ENCODE results near the gene SMIM33. TPM values are rescaled to one million over a fixed set of nuclear protein-coding genes. Genes with fewer than 3 reads are reported as not detected.

The SMIM33 gene
- total and polyA plus RNA-seq, 2 donors, result 0.05 to 0.28 TPM

- Histone ChIP-seq H3K36me3 (ENCODE audit: control insufficient read depth in 2 of 2, insufficient read depth in 2 of 2, low read length in 1 of 2) (no peaks in the 10 kb centered on the region), H3K9me3 (ENCODE audit: control insufficient read depth in 2 of 2, insufficient read depth in 1 of 2, low read length in 1 of 2) (no peaks in the 10 kb centered on the region), H3K4me3 (ENCODE audit: low read length in 2 of 2) (no peak overlapping the region), H3K27ac (ENCODE audit: low read depth in 1 of 2, low read length in 1 of 2) (no peak overlapping the region), H3K27me3 (ENCODE audit: control insufficient read depth in 2 of 2, insufficient read depth in 1 of 2, low read length in 1 of 2) (no peaks in the 10 kb centered on the region), H3K4me1 (ENCODE audit: control insufficient read depth in 2 of 2, insufficient read depth in 2 of 2, low read length in 2 of 2) (peaks cover 13 to 35% of the 10 kb centered on the region in 2 donors)
- no peak for DNase-seq (ENCODE audit: low read depth in 6 of 9, low spot score in 9 of 9)
- WGBS, result 95% methylated on average over 7 of the region's 7 CpGs
These were observed 9.6 kb upstream of the SMIM33 start for GRCh38 chr5:139461176-139461575.

DNA sequence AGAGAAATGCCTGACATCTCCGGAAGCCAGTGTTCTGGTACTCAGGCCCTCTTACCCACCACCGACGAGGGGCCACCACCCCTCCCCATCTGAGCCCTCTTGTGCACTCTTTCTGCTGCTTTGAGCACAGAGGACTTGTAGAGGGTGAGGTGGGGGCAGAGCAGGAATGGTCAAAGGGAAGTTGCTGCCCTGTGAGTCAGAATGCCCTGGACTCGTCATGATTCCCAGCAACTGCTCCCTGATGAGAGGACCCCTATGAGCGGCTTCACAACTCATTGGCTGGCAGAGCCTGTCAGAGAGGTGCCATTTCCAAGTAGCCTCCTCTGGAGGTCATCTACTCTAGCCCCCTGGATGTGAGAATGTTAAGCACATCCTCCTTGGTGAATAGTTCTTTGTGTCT lies 9.1 kb upstream of the SMIM33 start:
- H3K4me3 ChIP-seq (ENCODE audit: low read length in 2 of 2), result no peak overlapping the region
- H3K9me3 ChIP-seq (ENCODE audit: control insufficient read depth in 2 of 2, insufficient read depth in 1 of 2, low read length in 1 of 2), result no peaks in the 10 kb centered on the region
- H3K27me3 ChIP-seq (ENCODE audit: control insufficient read depth in 2 of 2, insufficient read depth in 1 of 2, low read length in 1 of 2), result no peaks in the 10 kb centered on the region
- H3K36me3 ChIP-seq (ENCODE audit: control insufficient read depth in 2 of 2, insufficient read depth in 2 of 2, low read length in 1 of 2), result no peaks in the 10 kb centered on the region
- H3K27ac ChIP-seq (ENCODE audit: low read depth in 1 of 2, low read length in 1 of 2), result no peak overlapping the region
- 94% methylated on average over 5 of the region's 5 CpGs for WGBS
- DNase-seq (ENCODE audit: low read depth in 6 of 9, low spot score in 9 of 9), result no peak
- H3K4me1 ChIP-seq (ENCODE audit: control insufficient read depth in 2 of 2, insufficient read depth in 2 of 2, low read length in 2 of 2), result peaks cover 13 to 33% of the 10 kb centered on the region in 2 donors

DNA sequence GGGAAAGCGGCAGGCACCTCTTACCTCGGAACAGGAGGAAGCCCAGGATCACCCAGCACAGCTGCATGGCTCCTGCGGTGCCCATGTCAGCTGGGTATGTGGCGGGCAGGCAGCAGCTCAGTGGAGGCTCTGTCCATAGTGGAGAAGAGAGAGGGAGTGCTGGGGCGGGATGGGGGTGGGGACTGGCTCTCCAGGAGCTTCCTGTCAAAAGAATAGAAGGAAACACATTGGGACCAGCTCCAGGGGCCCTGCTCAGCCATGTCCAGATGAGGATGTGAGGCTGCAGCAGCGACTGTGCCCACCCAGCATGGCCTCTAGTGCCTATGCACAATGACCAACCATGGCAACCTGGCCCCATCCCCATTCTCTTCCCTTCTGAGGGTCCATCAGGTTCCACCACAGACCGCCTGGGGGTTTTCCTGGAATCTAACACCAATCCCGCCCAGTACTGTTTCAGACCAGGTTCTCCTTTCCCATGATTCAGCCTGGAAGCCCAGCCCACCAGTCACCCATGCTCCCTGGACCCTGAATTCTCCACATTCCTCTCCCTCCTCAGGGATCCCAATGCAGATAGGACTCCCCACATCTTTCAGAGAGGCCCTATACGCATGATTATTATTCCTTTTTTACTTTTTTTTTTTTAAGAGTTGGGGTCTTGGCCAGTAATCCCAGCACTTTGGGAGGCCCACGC lies 8.1 kb upstream of the SMIM33 start, which contains the start of gene ECSCR:
Gene ECSCR (minus strand): TSS at position 158 of the 691 bp plus-strand sequence. CDS start 73 bp downstream, at position 85.
- Histone ChIP-seq H3K27me3 (ENCODE audit: control insufficient read depth in 2 of 2, insufficient read depth in 1 of 2, low read length in 1 of 2) (no peaks in the 10 kb centered on the region), H3K9me3 (ENCODE audit: control insufficient read depth in 2 of 2, insufficient read depth in 1 of 2, low read length in 1 of 2) (no peaks in the 10 kb centered on the region), H3K4me3 (ENCODE audit: low read length in 2 of 2) (no peak within 1 kb of the TSS), H3K4me1 (ENCODE audit: control insufficient read depth in 2 of 2, insufficient read depth in 2 of 2, low read length in 2 of 2) (peaks cover 12 to 26% of the 10 kb centered on the region in 2 donors), H3K36me3 (ENCODE audit: control insufficient read depth in 2 of 2, insufficient read depth in 2 of 2, low read length in 1 of 2) (no peaks in the 10 kb centered on the region), H3K27ac (ENCODE audit: low read depth in 1 of 2, low read length in 1 of 2) (no peak within 1 kb of the TSS)
- no peak for DNase-seq (ENCODE audit: low read depth in 6 of 9, low spot score in 9 of 9)
- 96% methylated on average over 10 of the region's 10 CpGs for WGBS

DNA sequence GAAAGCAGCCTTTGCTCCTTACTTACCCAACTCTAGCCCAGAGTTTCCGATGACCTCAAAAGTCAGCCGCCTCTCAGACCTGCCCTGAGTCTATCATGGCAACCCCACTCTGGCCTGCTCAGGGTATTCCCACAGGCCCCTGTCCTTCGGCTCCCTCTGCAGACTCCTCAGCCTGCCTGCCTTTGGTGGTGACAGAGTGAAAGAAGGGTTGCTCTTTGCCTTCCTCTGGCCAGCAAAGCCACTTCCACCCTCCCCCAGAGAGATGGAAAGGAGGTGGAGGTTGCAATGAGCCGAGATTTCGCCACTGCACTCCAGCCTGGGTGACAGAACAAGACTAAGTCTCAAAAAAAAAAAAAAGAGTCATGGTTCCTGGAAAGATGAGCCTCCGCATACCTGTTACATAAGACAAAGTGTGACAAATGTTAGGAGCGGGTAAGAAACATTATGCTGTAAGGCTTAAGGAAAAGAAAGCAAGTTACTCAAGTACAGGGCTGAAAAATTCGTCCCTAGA lies 2.3 kb upstream of the SMIM33 start:
- H3K36me3 ChIP-seq (ENCODE audit: control insufficient read depth in 2 of 2, insufficient read depth in 2 of 2, low read length in 1 of 2), result no peaks in the 10 kb centered on the region
- no peak for DNase-seq (ENCODE audit: low read depth in 6 of 9, low spot score in 9 of 9)

GRCh38 chr5:139472386-139473030 lies 1.7 kb downstream of the SMIM33 start:
- H3K36me3 ChIP-seq (ENCODE audit: control insufficient read depth in 2 of 2, insufficient read depth in 2 of 2, low read length in 1 of 2), result peaks cover 12% of the 10 kb centered on the region in 2 donors
- DNase-seq (ENCODE audit: low read depth in 6 of 9, low spot score in 9 of 9), result peak in 2 of 9 donors; percentile 51 to 76
- 48% methylated on average over 15 of the region's 15 CpGs for WGBS
- H3K9me3 ChIP-seq (ENCODE audit: control insufficient read depth in 2 of 2, insufficient read depth in 1 of 2, low read length in 1 of 2), result peaks cover 0 to 3% of the 10 kb centered on the region in 2 donors
- H3K4me1 ChIP-seq (ENCODE audit: control insufficient read depth in 2 of 2, insufficient read depth in 2 of 2, low read length in 2 of 2), result peaks cover 56 to 70% of the 10 kb centered on the region in 2 donors
- H3K4me3 ChIP-seq (ENCODE audit: low read length in 2 of 2), result no peak overlapping the region
- peak overlapping the region; percentile 46 to 63 for H3K27ac ChIP-seq (ENCODE audit: low read depth in 1 of 2, low read length in 1 of 2)
- H3K27me3 ChIP-seq (ENCODE audit: control insufficient read depth in 2 of 2, insufficient read depth in 1 of 2, low read length in 1 of 2), result no peaks in the 10 kb centered on the region

More for the DNA sequence above, 2.3 kb upstream of the SMIM33 start:
- H3K27ac ChIP-seq (ENCODE audit: low read depth in 1 of 2, low read length in 1 of 2), result no peak overlapping the region
- 86% methylated on average over 8 of the region's 8 CpGs for WGBS
- H3K27me3 ChIP-seq (ENCODE audit: control insufficient read depth in 2 of 2, insufficient read depth in 1 of 2, low read length in 1 of 2), result no peaks in the 10 kb centered on the region
- no peak overlapping the region for H3K4me3 ChIP-seq (ENCODE audit: low read length in 2 of 2)
- peaks cover 0 to 3% of the 10 kb centered on the region in 2 donors for H3K9me3 ChIP-seq (ENCODE audit: control insufficient read depth in 2 of 2, insufficient read depth in 1 of 2, low read length in 1 of 2)
- H3K4me1 ChIP-seq (ENCODE audit: control insufficient read depth in 2 of 2, insufficient read depth in 2 of 2, low read length in 2 of 2), result peaks cover 27 to 38% of the 10 kb centered on the region in 2 donors

DNA sequence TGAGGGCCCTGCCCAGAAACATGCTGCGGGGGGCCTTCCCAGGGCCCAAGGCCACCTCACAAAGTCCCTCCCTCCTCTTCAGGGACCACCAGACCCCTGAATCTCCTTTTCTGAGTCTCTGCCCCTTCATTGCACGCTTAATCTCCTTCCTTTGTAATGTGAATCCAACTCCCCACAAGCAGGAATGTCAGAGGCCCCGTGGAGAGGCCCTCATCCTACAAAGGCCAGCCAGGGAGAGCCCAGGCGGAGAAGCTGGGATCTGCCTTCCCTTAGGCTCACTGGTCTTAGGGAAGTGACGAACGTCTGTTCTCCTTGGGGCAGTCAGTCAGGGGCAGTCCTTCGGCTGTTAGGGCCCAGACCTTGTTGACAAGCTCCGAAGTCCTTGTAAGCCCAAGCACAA lies 2.3 kb downstream of the SMIM33 start:
- Histone ChIP-seq H3K4me3 (ENCODE audit: low read length in 2 of 2) (no peak overlapping the region), H3K4me1 (ENCODE audit: control insufficient read depth in 2 of 2, insufficient read depth in 2 of 2, low read length in 2 of 2) (peaks cover 56 to 70% of the 10 kb centered on the region in 2 donors), H3K27me3 (ENCODE audit: control insufficient read depth in 2 of 2, insufficient read depth in 1 of 2, low read length in 1 of 2) (no peaks in the 10 kb centered on the region), H3K27ac (ENCODE audit: low read depth in 1 of 2, low read length in 1 of 2) (peak overlapping the region in 1 of 2 donors; percentile 63), H3K36me3 (ENCODE audit: control insufficient read depth in 2 of 2, insufficient read depth in 2 of 2, low read length in 1 of 2) (peaks cover 18% of the 10 kb centered on the region in 2 donors), H3K9me3 (ENCODE audit: control insufficient read depth in 2 of 2, insufficient read depth in 1 of 2, low read length in 1 of 2) (peaks cover 0 to 3% of the 10 kb centered on the region in 2 donors)
- no peak for DNase-seq (ENCODE audit: low read depth in 6 of 9, low spot score in 9 of 9)
- WGBS, result 91% methylated on average over 8 of the region's 8 CpGs

GRCh38 chr5:139473565-139473964 lies 2.8 kb downstream of the SMIM33 start:
- Histone ChIP-seq H3K36me3 (ENCODE audit: control insufficient read depth in 2 of 2, insufficient read depth in 2 of 2, low read length in 1 of 2) (peaks cover 19 to 21% of the 10 kb centered on the region in 2 donors), H3K9me3 (ENCODE audit: control insufficient read depth in 2 of 2, insufficient read depth in 1 of 2, low read length in 1 of 2) (peaks cover 0 to 3% of the 10 kb centered on the region in 2 donors), H3K27me3 (ENCODE audit: control insufficient read depth in 2 of 2, insufficient read depth in 1 of 2, low read length in 1 of 2) (no peaks in the 10 kb centered on the region), H3K4me3 (ENCODE audit: low read length in 2 of 2) (no peak overlapping the region), H3K4me1 (ENCODE audit: control insufficient read depth in 2 of 2, insufficient read depth in 2 of 2, low read length in 2 of 2) (peaks cover 56 to 75% of the 10 kb centered on the region in 2 donors), H3K27ac (ENCODE audit: low read depth in 1 of 2, low read length in 1 of 2) (peak overlapping the region in 1 of 2 donors; percentile 63)
- 93% methylated on average over 2 of the region's 2 CpGs for WGBS
- DNase-seq (ENCODE audit: low read depth in 6 of 9, low spot score in 9 of 9), result no peak

GRCh38 chr5:139474890-139475791 lies 4.3 kb downstream of the SMIM33 start:
- peaks cover 56 to 84% of the 10 kb centered on the region in 2 donors for H3K4me1 ChIP-seq (ENCODE audit: control insufficient read depth in 2 of 2, insufficient read depth in 2 of 2, low read length in 2 of 2)
- no peaks in the 10 kb centered on the region for H3K27me3 ChIP-seq (ENCODE audit: control insufficient read depth in 2 of 2, insufficient read depth in 1 of 2, low read length in 1 of 2)
- H3K27ac ChIP-seq (ENCODE audit: low read depth in 1 of 2, low read length in 1 of 2), result peak overlapping the region; percentile 50 to 69
- peaks cover 19 to 21% of the 10 kb centered on the region in 2 donors for H3K36me3 ChIP-seq (ENCODE audit: control insufficient read depth in 2 of 2, insufficient read depth in 2 of 2, low read length in 1 of 2)
- WGBS, result 7% methylated on average over 13 of the region's 13 CpGs
- peaks cover 0 to 3% of the 10 kb centered on the region in 2 donors for H3K9me3 ChIP-seq (ENCODE audit: control insufficient read depth in 2 of 2, insufficient read depth in 1 of 2, low read length in 1 of 2)
- DNase-seq (ENCODE audit: low read depth in 6 of 9, low spot score in 9 of 9), result peak in 4 of 9 donors; percentile 45 to 83 (median 56)
- H3K4me3 ChIP-seq (ENCODE audit: low read length in 2 of 2), result no peak overlapping the region

All from thymus (tissue), 11 donors.